D341Med (cell line): ENCODE results near the gene SERINC5.

Source experiments
- DNase-seq: peaks from one replicate; pipeline ENCODE4 v3.0.0; 2012; ENCODE audit warnings: low spot score

Gene SERINC5

GRCh38 chr5:80254767-80255430 is 949 bp downstream of the SERINC5 start:
- DNase-seq, result no peak

- no peak for DNase-seq
Observed at GRCh38 chr5:80251636-80252035, 4.2 kb downstream of the SERINC5 start.

GRCh38 chr5:80250801-80251200 is 5.0 kb downstream of the SERINC5 start:
- no peak for DNase-seq

- no peak for DNase-seq
Observed at GRCh38 chr5:80249901-80250300, 5.9 kb downstream of the SERINC5 start.

GRCh38 chr5:80248378-80248777 is 7.5 kb downstream of the SERINC5 start:
- no peak for DNase-seq

GRCh38 chr5:80246995-80247729 is 8.7 kb downstream of the SERINC5 start:
- no peak for DNase-seq

- DNase-seq, result no peak
Observed at GRCh38 chr5:80246001-80246758, 9.7 kb downstream of the SERINC5 start.

GRCh38 chr5:80243567-80243966 is 12.3 kb downstream of the SERINC5 start:
- DNase-seq, result no peak

GRCh38 chr5:80242849-80243248 is 13.0 kb downstream of the SERINC5 start:
- DNase-seq, result no peak

GRCh38 chr5:80240368-80240986 is 15.4 kb downstream of the SERINC5 start:
- no peak for DNase-seq

GRCh38 chr5:80239680-80240367 is 16.0 kb downstream of the SERINC5 start:
- no peak for DNase-seq

GRCh38 chr5:80238778-80239679 is 16.8 kb downstream of the SERINC5 start:
- no peak for DNase-seq

GRCh38 chr5:80238097-80238496 is 17.8 kb downstream of the SERINC5 start:
- DNase-seq, result no peak

- no peak for DNase-seq
Observed at GRCh38 chr5:80237243-80237642, 18.6 kb downstream of the SERINC5 start.

GRCh38 chr5:80234116-80234948 is 21.5 kb downstream of the SERINC5 start:
- no peak for DNase-seq

GRCh38 chr5:80231693-80232092 is 24.2 kb downstream of the SERINC5 start:
- DNase-seq, result no peak

- no peak for DNase-seq
Observed at GRCh38 chr5:80231243-80231642, 24.6 kb downstream of the SERINC5 start.

GRCh38 chr5:80230269-80230992 is 25.4 kb downstream of the SERINC5 start:
- DNase-seq, result no peak

GRCh38 chr5:80229902-80230255 is 26.0 kb downstream of the SERINC5 start:
- DNase-seq, result no peak
